IMR-90 (cell line): ENCODE data around the gene CCDC120. TPM values are rescaled to one million over a fixed set of nuclear protein-coding genes. Genes with fewer than 3 reads are reported as not detected.
A peak's percentile ranks its signal among the peaks of the same experiment; 100 is the strongest.

Experiments
- ATAC-seq: fragments of 200-7000 bp; cut with Tn5 transposase; 2 replicates; pipeline ENCODE4 v1.9.1; 2020; ENCODE audit warnings: low read depth, mild to moderate bottlenecking, moderate library complexity
- BruUV-seq: library from RNA; stranded (reverse); fragments of 400-500 nt; replicated peaks from 2 replicates; lab custom pipeline; 2021; lab: Mats Ljungman, UMichigan
- CTCF ChIA-PET: fragments of 300-600 bp; formaldehyde crosslinking; extraction: SDS; loops from one replicate; lab custom pipeline; 2021; ENCODE audit warnings: antibody characterized with exemption; lab: Yijun Ruan, JAX
- POLR2A ChIA-PET: fragments of 300-600 bp; sonication (Branson Sonifier 250); formaldehyde crosslinking; loops from one replicate; lab custom pipeline; 2022; ENCODE audit warnings: antibody characterized with exemption; ENCODE audit not compliant: unreplicated experiment; lab: Charles Lee
- DNase-seq: peaks from one replicate; pipeline ENCODE4 v3.0.0; 2013
- H2AFZ ChIP-seq: replicated peaks from 2 replicates; pipeline ENCODE3; 2013; ENCODE audit warnings: low read length, mild to moderate bottlenecking; ENCODE audit not compliant: poor library complexity
- H2AK5ac ChIP-seq: 2 replicates; pipeline ENCODE4 v1.6.1; 2013; ENCODE audit warnings: low read depth, low read length, inconsistent platforms
- H2AK9ac ChIP-seq: replicated peaks from 2 replicates; pipeline ENCODE3; 2013; ENCODE audit warnings: mild to moderate bottlenecking, low read depth, low read length, moderate library complexity; ENCODE audit not compliant: poor library complexity
- H2BK120ac ChIP-seq: 2 replicates; pipeline ENCODE4 v1.6.1; 2013; ENCODE audit warnings: low read depth, low read length, inconsistent platforms
- H2BK15ac ChIP-seq: 3 replicates; pipeline ENCODE4 v1.6.1; 2013; ENCODE audit warnings: low read depth, low read length, inconsistent platforms
- H2BK20ac ChIP-seq: 2 replicates; pipeline ENCODE4 v1.6.1; 2013; ENCODE audit warnings: low read depth, mild to moderate bottlenecking, inconsistent platforms, low read length, moderate library complexity
- H2BK5ac ChIP-seq: 2 replicates; pipeline ENCODE4 v1.6.1; 2013; ENCODE audit warnings: mild to moderate bottlenecking, low read depth, low read length, inconsistent platforms; ENCODE audit not compliant: poor library complexity, severe bottlenecking
- H3K14ac ChIP-seq: replicated peaks from 2 replicates; pipeline ENCODE4 v1.6.1; 2013; ENCODE audit warnings: low read depth, low read length, inconsistent platforms
- H3K18ac ChIP-seq: 2 replicates; pipeline ENCODE4 v1.6.1; 2013; ENCODE audit warnings: low read depth, low read length, control low read depth
- H3K23ac ChIP-seq: 2 replicates; pipeline ENCODE4 v1.6.1; 2013; ENCODE audit warnings: low read depth, low read length, inconsistent platforms
- H3K27ac ChIP-seq: 2 replicates; pipeline ENCODE4 v1.5.1; 2013; ENCODE audit warnings: mild to moderate bottlenecking, control low read depth, low read length; ENCODE audit not compliant: insufficient read depth
- H3K27me3 ChIP-seq: 2 replicates; pipeline ENCODE4 v1.6.1; 2013; ENCODE audit warnings: low read length; ENCODE audit not compliant: control insufficient read depth, insufficient read depth
- H3K36me3 ChIP-seq: 2 replicates; pipeline ENCODE4 v1.6.1; 2013; ENCODE audit warnings: low read length, mixed read lengths; ENCODE audit not compliant: control insufficient read depth, insufficient read depth
- H3K4ac ChIP-seq: 2 replicates; pipeline ENCODE4 v1.6.1; 2013; ENCODE audit warnings: low read depth, low read length, inconsistent platforms
- H3K4me1 ChIP-seq: 2 replicates; pipeline ENCODE4 v1.6.1; 2013; ENCODE audit warnings: low read length, mixed read lengths; ENCODE audit not compliant: control insufficient read depth, insufficient read depth
- H3K4me2 ChIP-seq: 2 replicates; pipeline ENCODE4 v1.6.1; 2013; ENCODE audit warnings: low read depth, mild to moderate bottlenecking, control low read depth, low read length, moderate library complexity
- H3K4me3 ChIP-seq: 2 replicates; pipeline ENCODE4 v1.5.1; 2013; ENCODE audit warnings: low read depth, mild to moderate bottlenecking, control low read depth, low read length, moderate library complexity; ENCODE audit not compliant: insufficient read depth
- H3K56ac ChIP-seq: 2 replicates; pipeline ENCODE4 v1.6.1; 2013; ENCODE audit warnings: low read length, inconsistent platforms; ENCODE audit not compliant: insufficient read depth; ENCODE audit errors: extremely low read depth
- H3K79me1 ChIP-seq, 2 experiments: 2 replicates each; pipeline ENCODE4 v1.6.1; 2013; ENCODE audit warnings: low read length in 2 of 2, inconsistent platforms in 1 of 2, low read depth in 1 of 2
- H3K9ac ChIP-seq: 2 replicates; pipeline ENCODE4 v1.6.1; 2013; ENCODE audit warnings: low read depth, low read length, control low read depth
- H3K9me1 ChIP-seq: 2 replicates; pipeline ENCODE4 v1.6.1; 2013; ENCODE audit warnings: low read length, inconsistent platforms; ENCODE audit not compliant: insufficient read depth
- H3K9me3 ChIP-seq: 2 replicates; pipeline ENCODE4 v1.6.1; 2013; ENCODE audit warnings: low read length; ENCODE audit not compliant: control insufficient read depth, insufficient read depth
- H4K20me1 ChIP-seq: 2 replicates; pipeline ENCODE4 v1.6.1; 2013; ENCODE audit warnings: low read length, inconsistent platforms; ENCODE audit not compliant: insufficient read depth
- H4K5ac ChIP-seq: 2 replicates; pipeline ENCODE4 v1.6.1; 2013; ENCODE audit warnings: mild to moderate bottlenecking, low read depth, low read length, control low read depth
- H4K8ac ChIP-seq, 2 experiments: 2 replicates each; pipeline ENCODE4 v1.6.1; 2013; ENCODE audit warnings: low read depth in 2 of 2, low read length in 2 of 2, control low read depth in 1 of 2, inconsistent platforms in 1 of 2
- H4K91ac ChIP-seq: 2 replicates; pipeline ENCODE4 v1.6.1; 2013; ENCODE audit warnings: low read depth, low read length, inconsistent platforms; ENCODE audit not compliant: insufficient read depth
- BHLHE40 ChIP-seq: fragments of 150-350 bp; IDR thresholded peaks from 2 replicates; pipeline ENCODE4 v1.6.1; 2016; ENCODE audit warnings: mild to moderate bottlenecking, low read depth, low read length
- CEBPB ChIP-seq: IDR thresholded peaks from 2 replicates; pipeline ENCODE4 v1.6.1; 2012; ENCODE audit warnings: low read depth, low read length, improper control_type of control experiment
- CHD1 ChIP-seq: IDR thresholded peaks from 2 replicates; pipeline ENCODE4 v1.6.1; 2012; ENCODE audit warnings: low read depth, low read length, improper control_type of control experiment
- FOS ChIP-seq: fragments of 150-350 bp; IDR thresholded peaks from 2 replicates; pipeline ENCODE4 v1.6.1; 2016; ENCODE audit warnings: low read depth, low read length
- MAZ ChIP-seq: IDR thresholded peaks from 2 replicates; pipeline ENCODE4 v1.6.1; 2012; ENCODE audit warnings: low read depth, mild to moderate bottlenecking, low read length, improper control_type of control experiment, moderate library complexity, borderline replicate concordance
- MXI1 ChIP-seq: IDR thresholded peaks from 2 replicates; pipeline ENCODE4 v1.6.1; 2012; ENCODE audit warnings: low read depth, mild to moderate bottlenecking, low read length, moderate library complexity, borderline replicate concordance
- NFE2L2 ChIP-seq: fragments of 150-350 bp; IDR thresholded peaks from 2 replicates; pipeline ENCODE4 v1.6.1; 2016; ENCODE audit warnings: low read depth, mild to moderate bottlenecking, low read length
- POLR2A ChIP-seq: IDR thresholded peaks from 2 replicates; pipeline ENCODE4 v1.6.1; 2012; ENCODE audit warnings: mild to moderate bottlenecking, low read depth, low read length
- RAD21 ChIP-seq: IDR thresholded peaks from 2 replicates; pipeline ENCODE4 v1.6.1; 2012; ENCODE audit warnings: low read length, improper control_type of control experiment
- SMC3 ChIP-seq: fragments of 150-350 bp; IDR thresholded peaks from 2 replicates; pipeline ENCODE4 v1.6.1; 2016; ENCODE audit warnings: low read depth, mild to moderate bottlenecking, antibody characterized with exemption, low read length, moderate library complexity
- WGBS, 2 experiments: methylation state at CpG; one replicate each; pipeline versions ENCODE4 v1.1.5 to v1.1.7; 2013; ENCODE audit warnings: missing lambda C conversion rate in 2 of 2; ENCODE audit not compliant: insufficient read length in 1 of 2; ENCODE audit errors: extremely low coverage in 2 of 2; 5-methylcytosine and 5-hydroxymethylcytosine counted together
- dilution Hi-C: fragments of 300-500 bp; cut with HindIII; formaldehyde crosslinking; loops from one replicate; pipeline ENCODE4 v1.14.3; 2018; ENCODE audit warnings: low sequenced_read_pairs; ENCODE audit not compliant: unreplicated experiment
- in situ Hi-C: fragments of 300-500 bp; cut with MboI; formaldehyde crosslinking; loops from 3 replicates; pipeline ENCODE4 v1.14.3; 2019; ENCODE audit warnings: low sequenced_read_pairs, inconsistent platforms, mixed read lengths
- intact Hi-C: fragments of 100-400 bp; cut with micrococcal nuclease; formaldehyde crosslinking; loops from 2 replicates; pipeline ENCODE4 v1.10.0; 2022
- polyA plus RNA-seq, 3 experiments: library from polyadenylated mRNA; depleted of rRNA; stranded (reverse); fragments of >200 nt; gene quantifications; 2 replicates each; pipeline ENCODE4 v1.2.3, GENCODE V29; 2012; ENCODE audit warnings: low replicate concordance in 1 of 3
- total RNA-seq: library from RNA; depleted of rRNA; stranded (reverse); fragments of >200 nt; gene quantifications from 2 replicates; pipeline ENCODE4 v1.2.3, GENCODE V29; 2012
- TF ChIP-seq, protein P1 (sequence below): conservative IDR thresholded peaks from 2 replicates; pipeline ENCODE4 v1.5.1; 2012; ENCODE audit warnings: mild to moderate bottlenecking, low read depth, low read length, improper control_type of control experiment

CCDC120 gene
- total and polyA plus RNA-seq, 2 of the 4 experiments (the other 2 are of a cell fraction) = 0.18 to 2.0 TPM

GRCh38 chrX:49042581-49043219 is 16.1 kb upstream of the CCDC120 start:
- Histone ChIP-seq H2AK5ac (peak overlapping the region; percentile 95), H3K14ac (peak overlapping the region; percentile 96), H3K4me3 (peak overlapping the region; percentile 60), H4K20me1 (no peaks in the 10 kb centered on the region), H3K9ac (peak overlapping the region; percentile 90), H3K56ac (peak overlapping the region; percentile 99), H2BK120ac (peak overlapping the region; percentile 95), H3K27me3 (no peaks in the 10 kb centered on the region), H2AFZ (peak overlapping the region; percentile 66), H2AK9ac (peak overlapping the region; percentile 99), H2BK20ac (peak overlapping the region; percentile 36), H3K4me2 (peak overlapping the region; percentile 94), H3K27ac (peak overlapping the region; percentile 98), H4K5ac (peak overlapping the region; percentile 82), H3K23ac (peak overlapping the region; percentile 100), H3K4me1 (peaks cover 15% of the 10 kb centered on the region), H3K79me1 (peaks cover 0 to 23% of the 10 kb centered on the region in 2 experiments; a peak in 2 of 4 replicates), H3K9me1 (no peaks in the 10 kb centered on the region), H3K36me3 (peaks cover 22% of the 10 kb centered on the region), H4K8ac (peak overlapping the region; percentile 84 to 93), H3K18ac (peak overlapping the region; percentile 77), H3K9me3 (no peaks in the 10 kb centered on the region), H2BK15ac (peak overlapping the region; percentile 66; the same call in 2 of the 3 replicates), H2BK5ac (peak overlapping the region; percentile 96), H3K4ac (peak overlapping the region; percentile 100), H4K91ac (peak overlapping the region; percentile 98)
- intact Hi-C loops = loop anchor here (1.0 to 5.0 kb wide), 6 partner anchors 32 to 125 kb away; partner anchors contain the start of genes GRIPAP1, PIM2 and PRAF2
- TF ChIP-seq FOS (no peak), CEBPB (no peak), MXI1 (no peak), POLR2A (no peak), NFE2L2 (no peak), MAZ (no peak), RAD21 (no peak), BHLHE40 (no peak), CHD1 (no peak), SMC3 (no peak)
- TF ChIP-seq, protein P1, sequence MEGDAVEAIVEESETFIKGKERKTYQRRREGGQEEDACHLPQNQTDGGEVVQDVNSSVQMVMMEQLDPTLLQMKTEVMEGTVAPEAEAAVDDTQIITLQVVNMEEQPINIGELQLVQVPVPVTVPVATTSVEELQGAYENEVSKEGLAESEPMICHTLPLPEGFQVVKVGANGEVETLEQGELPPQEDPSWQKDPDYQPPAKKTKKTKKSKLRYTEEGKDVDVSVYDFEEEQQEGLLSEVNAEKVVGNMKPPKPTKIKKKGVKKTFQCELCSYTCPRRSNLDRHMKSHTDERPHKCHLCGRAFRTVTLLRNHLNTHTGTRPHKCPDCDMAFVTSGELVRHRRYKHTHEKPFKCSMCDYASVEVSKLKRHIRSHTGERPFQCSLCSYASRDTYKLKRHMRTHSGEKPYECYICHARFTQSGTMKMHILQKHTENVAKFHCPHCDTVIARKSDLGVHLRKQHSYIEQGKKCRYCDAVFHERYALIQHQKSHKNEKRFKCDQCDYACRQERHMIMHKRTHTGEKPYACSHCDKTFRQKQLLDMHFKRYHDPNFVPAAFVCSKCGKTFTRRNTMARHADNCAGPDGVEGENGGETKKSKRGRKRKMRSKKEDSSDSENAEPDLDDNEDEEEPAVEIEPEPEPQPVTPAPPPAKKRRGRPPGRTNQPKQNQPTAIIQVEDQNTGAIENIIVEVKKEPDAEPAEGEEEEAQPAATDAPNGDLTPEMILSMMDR = no peak
- no TSS peak for BruUV-seq
- in situ Hi-C loops = no loop called here
- CTCF ChIA-PET = no interaction called here
- dilution Hi-C loops = no loop called here
- WGBS, 2 experiments = 22% methylated on average over 12 of the region's 29 CpGs; no CpG with 5 or more reads in 1 of the 2 experiments
- ATAC-seq = no peak; the same call in 1 of the 2 replicates
- DNase-seq = no peak
- POLR2A ChIA-PET = interaction anchor here (0.7 to 1.2 kb wide), 2 partner anchors 40 to 84 kb away, joined by 3 to 13 read pairs; partner anchors contain the start of gene GRIPAP1
